Calu3 (cell line): Measurements from ENCODE around the gene AKIRIN1. TPM values are rescaled to one million over a fixed set of nuclear protein-coding genes. Genes with fewer than 3 reads are reported as not detected.
"Not testable (repeated sequence)": the region's sequence is repeated elsewhere in the genome, so short reads cannot be mapped to it uniquely, and the experiment has no call there.

Experiments used
- BruUV-seq: library from RNA; stranded (reverse); fragments of 400-500 nt; replicated peaks from 2 replicates; lab custom pipeline; 2021; lab: Mats Ljungman, UMichigan
- CTCF ChIA-PET: fragments of 300-600 bp; sonication (Branson Sonifier 250); formaldehyde crosslinking; loops from one replicate; lab custom pipeline; 2022; ENCODE audit warnings: antibody characterized with exemption; lab: Charles Lee
- DNase-seq: peaks from one replicate; pipeline ENCODE4 v3.0.0; 2022
- H3K27ac Mint-ChIP-seq: one replicate; pipeline ENCODE4 v1.8.0; 2022; ENCODE audit warnings: mixed read lengths; ENCODE audit not compliant: unreplicated experiment
- H3K27me3 Mint-ChIP-seq: one replicate; pipeline ENCODE4 v1.8.0; 2022; ENCODE audit warnings: mixed read lengths; ENCODE audit not compliant: unreplicated experiment
- H3K36me3 Mint-ChIP-seq: one replicate; pipeline ENCODE4 v1.8.0; 2022; ENCODE audit warnings: mild to moderate bottlenecking, moderate library complexity, mixed read lengths; ENCODE audit not compliant: insufficient read depth, unreplicated experiment
- H3K4me1 Mint-ChIP-seq: one replicate; pipeline ENCODE4 v1.8.0; 2022; ENCODE audit warnings: mild to moderate bottlenecking, low read depth, mixed read lengths; ENCODE audit not compliant: unreplicated experiment
- H3K4me3 Mint-ChIP-seq: one replicate; pipeline ENCODE4 v1.8.0; 2022; ENCODE audit warnings: mild to moderate bottlenecking, low read depth, moderate library complexity, mixed read lengths; ENCODE audit not compliant: unreplicated experiment
- H3K9me3 Mint-ChIP-seq: one replicate; pipeline ENCODE4 v1.8.0; 2022; ENCODE audit warnings: low read depth, mixed read lengths; ENCODE audit not compliant: unreplicated experiment
- CTCF ChIP-seq: fragments of 200-600 bp; IDR thresholded peaks from one replicate; pipeline ENCODE4 v1.8.0; 2022; ENCODE audit warnings: antibody characterized with exemption; ENCODE audit not compliant: unreplicated experiment
- intact Hi-C: fragments of 100-400 bp; cut with micrococcal nuclease; formaldehyde crosslinking; loops from one replicate; pipeline ENCODE4 v1.10.0; 2022; ENCODE audit not compliant: unreplicated experiment
- total RNA-seq: library from RNA; stranded (reverse); gene quantifications from 2 replicates; pipeline ENCODE4 v1.2.3, GENCODE V29; 2022

The AKIRIN1 gene
- total RNA-seq, 1 experiment from 2014 or later, result 69.1 TPM

- H3K27me3 Mint-ChIP-seq, result no peaks in the 10 kb centered on the region
- peaks cover 6% of the 10 kb centered on the region for H3K4me1 Mint-ChIP-seq
- BruUV-seq, result no TSS peak
- no peak for DNase-seq
- no peak overlapping the region for H3K4me3 Mint-ChIP-seq
- CTCF ChIA-PET, result interaction anchor here (0.5 kb wide), 1 partner anchor 392 kb away, joined by 3 read pairs; no protein-coding TSS in a partner anchor
- intact Hi-C loops, result no loop called here
- no peak for TF ChIP-seq CTCF
- H3K9me3 Mint-ChIP-seq, result no peaks in the 10 kb centered on the region
- no peak overlapping the region for H3K27ac Mint-ChIP-seq
- H3K36me3 Mint-ChIP-seq, result peaks cover 81% of the 10 kb centered on the region
These were observed 15.9 kb downstream of the AKIRIN1 start for GRCh38 chr1:39006726-39007645.

- peaks cover 18% of the 10 kb centered on the region for H3K36me3 Mint-ChIP-seq
- intact Hi-C loops, DNase-seq, BruUV-seq, CTCF ChIA-PET, H3K9me3 Mint-ChIP-seq, H3K27ac Mint-ChIP-seq, H3K4me3 Mint-ChIP-seq, H3K27me3 Mint-ChIP-seq: not testable (repeated sequence)
- peaks cover 11% of the 10 kb centered on the region for H3K4me1 Mint-ChIP-seq
These were observed 23.9 kb downstream of the AKIRIN1 start for GRCh38 chr1:39014956-39015355.

GRCh38 chr1:39016604-39017171 is 25.6 kb downstream of the AKIRIN1 start:
- Mint-ChIP-seq H3K4me3 (no peak overlapping the region), H3K27me3 (no peaks in the 10 kb centered on the region), H3K27ac (no peak overlapping the region), H3K36me3 (peaks cover 6% of the 10 kb centered on the region), H3K4me1 (peaks cover 11% of the 10 kb centered on the region), H3K9me3 (no peaks in the 10 kb centered on the region)
- intact Hi-C loops, result loop anchor here (2.0 kb wide), 1 partner anchor 158 kb away; the partner anchor contains the start of gene RRAGC
- TF ChIP-seq CTCF, result no peak
- CTCF ChIA-PET, result interaction anchor here (1.5 kb wide), 1 partner anchor 10 kb away, joined by 5 read pairs; the partner anchor contains the start of gene NDUFS5
- DNase-seq, result peak; percentile 10
- no TSS peak for BruUV-seq

- no TSS peak for BruUV-seq
- Mint-ChIP-seq H3K27ac (no peak overlapping the region), H3K4me3 (no peak overlapping the region), H3K36me3 (no peaks in the 10 kb centered on the region), H3K4me1 (peaks cover 11% of the 10 kb centered on the region), H3K27me3 (no peaks in the 10 kb centered on the region), H3K9me3 (no peaks in the 10 kb centered on the region)
- no peak for DNase-seq
- CTCF ChIA-PET, result no interaction called here
- no peak for TF ChIP-seq CTCF
- intact Hi-C loops, result loop anchor here (2.0 kb wide), 1 partner anchor 158 kb away; the partner anchor contains the start of gene RRAGC
These were observed 26.2 kb downstream of the AKIRIN1 start for GRCh38 chr1:39017266-39017665.

- H3K27me3 Mint-ChIP-seq, H3K9me3 Mint-ChIP-seq, H3K27ac Mint-ChIP-seq, H3K36me3 Mint-ChIP-seq, CTCF ChIA-PET, H3K4me3 Mint-ChIP-seq, DNase-seq, intact Hi-C loops, BruUV-seq: not testable (repeated sequence)
- peaks cover 13% of the 10 kb centered on the region for H3K4me1 Mint-ChIP-seq
These were observed 29.4 kb downstream of the AKIRIN1 start for GRCh38 chr1:39020494-39020893.
